GM18861 (cell line): ENCODE results near the gene RIPOR2.
A peak's percentile ranks its signal among the peaks of the same experiment; 100 is the strongest.
"Not testable (repeated sequence)": the region's sequence is repeated elsewhere in the genome, so short reads cannot be mapped to it uniquely, and the experiment has no call there.

Source experiments
- ATAC-seq: cut with Tn5 transposase; IDR thresholded peaks from one replicate; pipeline ENCODE4 v1.9.1; 2021; ENCODE audit not compliant: unreplicated experiment

RIPOR2 gene

GRCh38 chr6:24926647-24927046 lies 9.1 kb downstream of the RIPOR2 start:
- ATAC-seq: not testable (repeated sequence)

GRCh38 chr6:24926192-24926591 lies 9.6 kb downstream of the RIPOR2 start:
- ATAC-seq: no peak

DNA sequence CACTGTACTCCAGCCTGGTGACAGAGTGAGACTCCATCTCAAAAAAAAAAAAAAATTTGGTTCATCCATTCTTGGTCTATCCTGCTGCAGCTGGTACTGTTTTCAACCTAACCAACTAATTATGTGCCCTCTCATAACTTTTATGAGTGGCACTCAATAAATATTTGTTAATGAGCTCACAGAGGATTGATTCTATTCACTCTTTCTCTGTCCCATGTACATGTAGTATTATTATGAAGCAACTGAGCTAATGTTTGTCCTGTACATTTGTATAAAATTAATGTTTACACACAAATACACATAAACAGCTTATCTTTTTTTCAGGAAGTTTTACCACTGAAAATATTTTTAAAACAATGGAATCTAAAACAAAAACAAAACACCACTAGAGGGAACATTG lies 10.1 kb downstream of the RIPOR2 start:
- no peak for ATAC-seq

DNA sequence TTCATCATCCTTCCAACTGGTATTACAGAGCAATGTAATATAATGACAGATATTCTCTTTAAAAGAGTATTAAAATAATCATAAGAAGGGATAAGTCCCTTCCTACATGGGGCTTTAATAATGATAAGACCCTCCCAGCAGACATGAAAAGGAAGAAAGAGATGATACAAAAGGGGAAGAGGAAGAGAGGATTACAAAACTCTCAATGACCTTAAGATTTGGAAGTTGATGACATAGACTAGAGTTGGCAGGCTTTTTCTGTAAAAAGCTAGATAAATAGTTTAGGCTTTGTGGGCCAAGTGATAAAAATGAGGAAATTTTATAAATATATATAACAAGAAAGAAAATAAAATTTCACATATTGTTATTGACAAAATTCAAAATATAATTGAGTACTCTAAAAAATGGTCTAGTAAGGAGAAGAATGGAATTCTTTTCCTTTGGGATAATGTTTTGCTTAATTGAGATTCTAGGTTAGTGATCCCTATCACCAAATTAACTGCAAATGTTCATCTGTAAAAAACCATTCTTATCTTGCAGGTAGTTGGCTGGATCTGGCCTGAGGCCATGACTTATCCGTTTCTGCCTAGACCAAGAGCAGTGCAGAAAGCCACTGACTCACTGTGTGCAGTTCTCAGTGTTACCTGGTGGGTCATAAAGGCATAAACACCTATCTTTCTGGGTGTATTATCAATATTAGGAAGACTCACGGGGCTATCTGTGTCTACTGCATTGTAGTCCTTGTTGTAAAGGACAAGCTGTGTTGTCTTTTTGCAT lies 11.0 kb downstream of the RIPOR2 start:
- ATAC-seq: no peak

DNA sequence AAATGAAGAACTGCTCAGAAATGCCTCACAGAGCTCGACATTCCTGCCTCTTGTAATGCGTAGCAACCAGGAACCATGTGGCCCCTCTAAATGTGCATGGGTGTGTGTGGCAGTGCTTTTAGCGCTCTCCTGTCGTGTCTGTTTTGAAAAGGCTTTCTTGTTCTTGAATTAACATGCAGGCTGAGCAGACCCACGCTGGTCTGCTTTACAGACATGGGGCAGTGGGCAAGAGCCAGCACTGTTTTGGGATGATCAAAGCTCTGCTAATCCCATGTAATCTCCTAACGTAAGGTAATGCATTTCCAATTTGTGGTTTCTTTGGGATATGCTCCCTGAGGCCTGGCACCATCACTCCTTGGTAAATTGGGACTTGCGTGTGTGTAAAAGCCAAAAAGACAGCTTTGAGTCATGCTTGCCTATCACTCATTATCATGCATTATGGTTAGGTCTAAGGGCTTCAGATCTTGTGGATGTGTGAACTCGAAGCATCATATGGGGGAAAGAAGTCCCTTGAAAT lies 11.8 kb downstream of the RIPOR2 start:
- no peak for ATAC-seq

DNA sequence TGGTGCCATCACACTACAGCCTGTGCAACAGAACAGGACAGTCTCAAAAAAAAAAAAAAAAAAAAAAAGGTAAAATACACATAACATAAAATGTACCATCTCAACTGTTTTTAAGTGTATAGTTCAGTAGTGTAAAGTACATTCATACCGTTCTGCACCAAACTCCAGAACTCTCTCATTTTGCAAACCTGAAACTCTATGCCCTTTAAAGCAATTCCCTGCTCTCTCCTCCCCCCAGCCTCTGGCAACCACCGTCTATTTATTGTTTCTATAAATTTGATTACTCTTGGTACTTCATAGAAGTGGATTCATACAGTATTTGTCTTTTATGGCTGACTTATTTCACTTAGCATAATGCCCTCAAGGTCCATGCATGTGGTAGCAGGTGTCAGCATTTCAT lies 12.9 kb downstream of the RIPOR2 start:
- no peak for ATAC-seq

DNA sequence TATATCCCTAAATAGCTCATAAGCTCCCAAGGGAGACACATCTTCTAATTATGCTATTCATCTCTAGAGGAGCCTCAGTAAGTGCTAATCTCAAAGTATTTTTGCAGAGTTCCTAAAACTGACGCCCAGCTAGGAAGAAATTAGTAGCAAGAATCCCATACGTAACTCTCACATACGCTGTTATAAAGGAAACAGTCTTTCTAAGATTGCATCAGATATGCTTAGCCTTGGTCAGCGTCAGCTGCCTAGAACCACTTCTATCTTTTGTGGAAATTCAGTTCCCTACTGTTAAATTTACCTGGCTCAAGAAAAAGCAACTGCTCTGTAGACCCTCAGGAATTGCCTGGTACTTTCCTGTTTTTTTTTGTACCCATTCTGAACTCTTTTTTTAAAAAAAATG lies 13.6 kb downstream of the RIPOR2 start:
- ATAC-seq: no peak

GRCh38 chr6:24920136-24920535 lies 15.6 kb downstream of the RIPOR2 start:
- ATAC-seq: no peak

- ATAC-seq: peak; percentile 48
Measured at GRCh38 chr6:24919056-24919892, 16.5 kb downstream of the RIPOR2 start.

GRCh38 chr6:24918641-24919055 lies 17.1 kb downstream of the RIPOR2 start:
- ATAC-seq: no peak

DNA sequence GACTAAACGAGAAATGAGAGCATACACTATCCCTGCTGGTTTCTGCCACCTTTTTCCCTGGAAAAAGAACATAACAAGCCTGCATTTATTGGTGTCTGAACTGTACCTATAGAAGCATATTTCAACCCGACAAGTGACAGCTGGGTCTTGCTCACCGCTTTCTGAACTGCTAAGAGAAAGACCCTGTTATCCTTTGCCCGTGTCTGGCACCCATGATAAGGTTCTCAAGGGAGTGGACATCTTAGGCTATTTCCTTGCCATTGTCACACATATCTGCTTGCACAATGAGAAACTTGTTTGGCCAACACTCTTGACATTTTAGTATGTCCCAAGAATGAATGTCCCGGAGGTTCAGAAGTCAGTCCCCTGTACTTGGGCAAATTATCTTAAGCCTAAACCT lies 19.3 kb downstream of the RIPOR2 start:
- ATAC-seq: no peak

- ATAC-seq: no peak
Measured at GRCh38 chr6:24915641-24916040, 20.1 kb downstream of the RIPOR2 start.

- ATAC-seq: not testable (repeated sequence)
Measured at GRCh38 chr6:24914082-24914481, 21.7 kb downstream of the RIPOR2 start.

GRCh38 chr6:24911796-24912382 lies 23.9 kb downstream of the RIPOR2 start:
- no peak for ATAC-seq

GRCh38 chr6:24910961-24911725 lies 24.6 kb downstream of the RIPOR2 start:
- no peak for ATAC-seq

DNA sequence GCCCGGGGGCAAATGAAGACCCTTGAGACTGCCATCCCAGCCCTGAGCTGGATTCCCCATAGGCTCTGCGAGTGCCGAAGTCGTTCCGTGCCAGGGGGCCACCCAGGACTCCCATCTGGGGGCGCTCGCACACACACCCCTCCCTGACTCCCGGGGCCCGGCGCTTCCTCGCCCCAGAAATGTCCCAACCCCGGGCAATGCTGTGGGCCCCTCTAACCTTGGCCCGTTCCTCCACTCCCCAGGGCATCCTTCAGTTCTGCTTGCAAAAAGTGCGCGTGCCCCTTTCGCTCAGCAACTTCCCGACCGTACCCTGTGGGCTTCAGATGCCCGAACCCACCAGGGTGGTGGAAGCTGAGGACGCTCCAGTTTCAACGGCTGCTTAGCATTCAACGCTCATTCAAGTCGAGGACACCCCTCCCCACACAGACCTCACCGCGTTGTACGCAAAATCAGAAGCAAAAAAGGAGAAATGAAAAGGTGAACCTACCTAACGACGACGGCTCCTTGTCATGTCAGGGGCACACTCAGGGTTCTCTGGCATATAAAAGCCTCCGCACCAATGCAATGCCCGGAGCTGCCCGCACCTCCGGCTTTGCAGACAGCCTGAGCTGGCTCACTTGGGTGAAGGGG lies 25.3 kb downstream of the RIPOR2 start:
- no peak for ATAC-seq

- ATAC-seq: no peak
Measured at GRCh38 chr6:24909241-24910216, 26.2 kb downstream of the RIPOR2 start.

DNA sequence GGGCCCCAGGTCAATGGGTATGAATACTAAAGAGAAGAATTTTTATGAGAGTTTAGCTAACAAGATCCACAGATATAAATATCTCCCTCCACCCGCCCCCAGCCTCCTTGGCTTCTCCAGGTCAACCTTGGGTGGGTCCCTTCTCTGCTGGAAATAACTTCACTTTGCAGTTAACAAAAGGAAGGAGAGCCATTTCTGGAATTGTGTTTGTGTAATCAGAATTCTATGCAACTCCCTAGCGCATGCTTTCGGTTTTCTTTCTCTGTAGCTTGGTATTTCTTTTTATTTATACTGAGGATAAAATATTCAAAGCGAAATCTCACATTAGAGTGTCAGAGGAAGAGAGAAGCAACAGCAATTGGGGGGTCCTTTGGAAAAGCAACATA lies 27.1 kb downstream of the RIPOR2 start:
- ATAC-seq: no peak

DNA sequence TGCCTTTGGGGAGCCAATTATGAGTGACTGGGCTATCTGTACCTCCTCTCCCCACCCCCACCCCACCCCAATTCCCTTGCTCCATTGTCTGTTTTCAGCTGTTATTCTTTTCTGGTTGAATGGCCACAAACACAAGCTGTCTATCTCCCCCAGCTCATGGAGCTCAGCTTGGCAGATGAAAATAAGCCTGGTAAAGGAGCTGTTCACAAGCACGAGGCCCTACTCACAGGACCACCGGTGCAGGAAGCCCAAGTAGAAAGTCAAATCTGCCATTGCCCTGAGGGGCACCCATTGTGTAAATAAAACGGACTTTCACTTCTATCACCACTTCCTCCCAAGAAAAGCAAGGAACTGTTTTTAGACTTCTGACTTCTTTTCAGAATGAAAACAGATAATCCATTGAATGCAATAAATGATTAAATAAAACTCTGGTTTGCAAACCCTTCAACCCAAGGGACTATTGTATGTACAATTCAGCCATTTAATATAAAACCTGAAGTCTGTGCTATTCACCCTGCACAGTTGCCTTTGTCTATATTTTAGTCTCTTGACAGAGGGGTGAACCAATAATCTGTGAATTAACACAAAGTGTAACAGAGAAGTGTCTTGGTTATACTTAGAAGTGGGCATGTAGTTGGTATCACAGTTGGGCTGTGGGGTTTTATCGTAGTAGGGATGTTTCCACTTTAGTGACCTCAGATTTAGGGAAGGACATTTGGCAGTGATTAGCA lies 27.7 kb downstream of the RIPOR2 start:
- no peak for ATAC-seq
